PFSK-1 (cell line): Measurements from ENCODE around the gene IRF7.
A peak's percentile ranks its signal among the peaks of the same experiment; 100 is the strongest.

Experiments used
- FOXP2 ChIP-seq: optimal IDR thresholded peaks from 2 replicates; pipeline ENCODE3; 2011; ENCODE audit warnings: borderline replicate concordance, control low read depth, inconsistent platforms; ENCODE audit not compliant: insufficient read depth; ENCODE audit errors: extremely low read length, extremely low read depth
- POLR2AphosphoS5 ChIP-seq: IDR thresholded peaks from 2 replicates; pipeline ENCODE4 v1.6.1; 2012; ENCODE audit warnings: low read depth, mild to moderate bottlenecking, control low read depth, low read length, moderate library complexity
- REST ChIP-seq, 2 experiments: IDR thresholded peaks; 2 replicates each; pipeline versions ENCODE4 v1.6.1 to v1.8.0; 2011 to 2012; ENCODE audit warnings: low read depth in 2 of 2, low read length in 2 of 2, control low read depth in 1 of 2, inconsistent platforms in 1 of 2, mild to moderate bottlenecking in 1 of 2, moderate library complexity in 1 of 2; ENCODE audit not compliant: insufficient read depth in 1 of 2
- SIN3A ChIP-seq: IDR thresholded peaks from 2 replicates; pipeline ENCODE4 v1.6.1; 2012; ENCODE audit warnings: mild to moderate bottlenecking, low read length, moderate library complexity, borderline replicate concordance; ENCODE audit not compliant: insufficient read depth
- TAF1 ChIP-seq: IDR thresholded peaks from 2 replicates; pipeline ENCODE4 v1.6.1; 2012; ENCODE audit warnings: low read length, control low read depth, borderline replicate concordance; ENCODE audit not compliant: insufficient read depth

Gene IRF7

GRCh38 chr11:646214-646613 is 30.5 kb upstream of the IRF7 start:
- TF ChIP-seq POLR2AphosphoS5 (no peak), FOXP2 (no peak), SIN3A (no peak), REST (IDR thresholded peaks at IDR 0.05; ENCODE audit: insufficient read depth in 1 of 2, low read depth in 2 of 2, low read length in 2 of 2) (no peak), TAF1 (no peak)

GRCh38 chr11:645536-645935 is 29.8 kb upstream of the IRF7 start:
- TF ChIP-seq FOXP2 = no peak
- no peak for TF ChIP-seq REST (IDR thresholded peaks at IDR 0.05; ENCODE audit: insufficient read depth in 1 of 2, low read depth in 2 of 2, low read length in 2 of 2)
- TF ChIP-seq POLR2AphosphoS5 = no peak
- TF ChIP-seq SIN3A = no peak
- no peak for TF ChIP-seq TAF1

GRCh38 chr11:643849-644738 is 28.3 kb upstream of the IRF7 start:
- TF ChIP-seq SIN3A (no peak), REST (IDR thresholded peaks at IDR 0.05; ENCODE audit: insufficient read depth in 1 of 2, low read depth in 2 of 2, low read length in 2 of 2) (no peak)

- TF ChIP-seq TAF1 (no peak), POLR2AphosphoS5 (peak; percentile 10; the same call in 1 of the 2 replicates)
These were observed 27.6 kb upstream of the IRF7 start for GRCh38 chr11:643366-643765.

GRCh38 chr11:641806-642370 is 26.1 kb upstream of the IRF7 start:
- TF ChIP-seq FOXP2 (no peak), REST (IDR thresholded peaks at IDR 0.05; ENCODE audit: insufficient read depth in 1 of 2, low read depth in 2 of 2, low read length in 2 of 2) (no peak), POLR2AphosphoS5 (0 out of 2 replicates have a peak, but pooled peaks have one; percentile 11), SIN3A (no peak), TAF1 (no peak)
